Keratinocyte (primary cell): ENCODE data around the gene CRP.

Experiments
- CTCF ChIP-seq, 3 experiments: IDR thresholded peaks in 1 of 3; conservative IDR thresholded peaks in 1 of 3; optimal IDR thresholded peaks in 1 of 3; 2 replicates in 2 of 3; 3 replicates in 1 of 3; pipeline versions ENCODE3 to v1.5.1; 2011; ENCODE audit warnings: low read length in 3 of 3, mild to moderate bottlenecking in 3 of 3, moderate library complexity in 2 of 3, control low read depth in 1 of 3, inconsistent platforms in 1 of 3; ENCODE audit not compliant: insufficient read depth in 2 of 3; ENCODE audit errors: extremely low read depth in 1 of 3
- EZH2 ChIP-seq: IDR thresholded peaks from one replicate; pipeline ENCODE4 v1.6.1; 2012; ENCODE audit warnings: inconsistent platforms, mild to moderate bottlenecking, low read length, moderate library complexity

- TF ChIP-seq CTCF (optimal IDR thresholded peaks at IDR 0.05 in 1 of 3, IDR thresholded peaks at IDR 0.05 in 1 of 3, conservative IDR thresholded peaks at IDR 0.05 in 1 of 3; ENCODE audit: extremely low read depth in 1 of 3, insufficient read depth in 2 of 3, low read length in 3 of 3): no peak
- TF ChIP-seq EZH2: no peak
These were observed 35.2 kb upstream of the CRP start for GRCh38 chr1:159749630-159750029.
